Measurements from ENCODE around the gene DHRS1. TPM values are rescaled to one million over a fixed set of nuclear protein-coding genes. Genes with fewer than 3 reads are reported as not detected.

Gene DHRS1
- total RNA-seq, 1 experiment from 2014 or later, result 34.7 TPM

GRCh38 chr14:24331731-24332267, 32.2 kb upstream of the DHRS1 start:
- Histone ChIP-seq H4K20me1 (ENCODE audit: insufficient read depth) (no peaks in the 10 kb centered on the region), H3K27ac (ENCODE audit: low read depth, low read length) (no peak overlapping the region; the same call in 1 of the 2 replicates), H3K4me3 (replicated peaks in 1 of 2; ENCODE audit: low read depth in 1 of 2, low read length in 2 of 2) (no peak overlapping the region), H3K4me2 (ENCODE audit: low read length) (no peak overlapping the region), H3K9me3 (ENCODE audit: control insufficient read depth in 1 of 2, insufficient read depth in 1 of 2, low read depth in 1 of 2, low read length in 2 of 2) (no peaks in the 10 kb centered on the region), H3K36me3 (ENCODE audit: control insufficient read depth in 1 of 2, insufficient read depth in 2 of 2, low read length in 2 of 2) (no peaks in the 10 kb centered on the region), H3K27me3 (ENCODE audit: insufficient read depth, low read length) (no peaks in the 10 kb centered on the region), H3K9me2 (ENCODE audit: insufficient read depth) (no peaks in the 10 kb centered on the region), H2AFZ (ENCODE audit: low read depth, low read length, poor library complexity, severe bottlenecking) (no peak overlapping the region), H3K4me1 (ENCODE audit: control insufficient read depth in 1 of 2, insufficient read depth in 2 of 2, low read length in 2 of 2) (peaks cover 4 to 12% of the 10 kb centered on the region in 2 experiments), H3K79me2 (ENCODE audit: insufficient read depth, low read length) (no peaks in the 10 kb centered on the region), H3K9ac (ENCODE audit: low read length) (no peak overlapping the region)
- intact Hi-C loops (cut with micrococcal nuclease), result no loop called here
- ChIA-PET RAD21 (ENCODE audit: low non-redundant PET in 1 of 2, low total read pairs in 2 of 2, uncharacterized antibody in 2 of 2, unreplicated experiment in 2 of 2) (interaction anchor here (1.7 to 2.5 kb wide), 3 partner anchors 100 kb away, joined by 6 to 25 read pairs (median 21); no protein-coding TSS in a partner anchor), POLR2A (interaction anchor here (1.3 to 4.2 kb wide), 3 partner anchors 89 to 105 kb away, joined by 3 to 38 read pairs (median 5); partner anchors contain the start of genes CBLN3, KHNYN and TINF2), CTCF (interaction anchor here (2.9 to 6.3 kb wide), 3 partner anchors 34 to 104 kb away, joined by 25 to 162 read pairs (median 82); partner anchors contain the start of genes CBLN3 and KHNYN)
- no TSS peak for BruUV-seq (replicated peaks)
- no peak for ATAC-seq
- DNase-seq (ENCODE audit: low read depth, low spot score), result no peak
- TF ChIP-seq EZH2phosphoT487 (IDR thresholded peaks at IDR 0.05; ENCODE audit: borderline replicate concordance) (no peak), ZBTB33 (IDR thresholded peaks at IDR 0.05; ENCODE audit: extremely low read depth, insufficient replicate concordance, low read length) (no peak), CBX3 (IDR thresholded peaks at IDR 0.05; ENCODE audit: low read depth) (no peak), POLR2AphosphoS5 (IDR thresholded peaks at IDR 0.05; ENCODE audit: low read depth, low read length) (no peak), RAD21 (IDR thresholded peaks at IDR 0.05; ENCODE audit: low read depth) (no peak), POLR2A (IDR thresholded peaks at IDR 0.05; ENCODE audit: borderline replicate concordance, extremely low read depth, insufficient read depth, insufficient read length) (no peak), EZH2 (IDR thresholded peaks at IDR 0.05) (no peak), SP1 (IDR thresholded peaks at IDR 0.05; ENCODE audit: low read depth) (no peak), EGR1 (IDR thresholded peaks at IDR 0.05; ENCODE audit: low read depth) (no peak), ATF3 (IDR thresholded peaks at IDR 0.05) (no peak), SIN3A (IDR thresholded peaks at IDR 0.05; ENCODE audit: low read depth) (no peak), TCF7L2 (IDR thresholded peaks at IDR 0.05; ENCODE audit: borderline replicate concordance, extremely low read depth, insufficient read depth, insufficient read length) (no peak), SRF (IDR thresholded peaks at IDR 0.05; ENCODE audit: low read depth) (no peak)
- TF ChIP-seq, protein P1, sequence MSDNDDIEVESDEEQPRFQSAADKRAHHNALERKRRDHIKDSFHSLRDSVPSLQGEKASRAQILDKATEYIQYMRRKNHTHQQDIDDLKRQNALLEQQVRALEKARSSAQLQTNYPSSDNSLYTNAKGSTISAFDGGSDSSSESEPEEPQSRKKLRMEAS (IDR thresholded peaks at IDR 0.05), result no peak

All from HCT116 (cell line).